ENCODE results near the gene FHOD3.

The FHOD3 gene

DNA sequence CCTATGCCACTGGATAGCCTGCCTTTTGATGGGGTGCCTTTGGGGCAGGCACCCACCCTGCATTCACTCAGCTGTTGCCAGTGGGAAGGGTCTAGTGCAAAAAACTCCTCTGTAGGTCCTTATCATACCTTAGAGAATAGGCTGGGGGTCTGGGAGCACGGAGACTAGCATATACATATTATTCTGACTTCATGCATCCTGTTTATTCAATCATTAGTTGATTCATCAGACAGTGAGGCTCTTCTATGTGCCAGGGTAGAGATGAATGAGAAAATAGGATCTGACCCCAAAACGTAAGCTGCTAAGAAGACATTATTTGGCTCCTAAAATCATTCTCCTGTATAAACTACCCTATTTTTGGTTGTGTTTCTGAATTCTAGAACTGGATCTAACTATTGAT lies 378.0 kb downstream of the FHOD3 start:
- DNase-seq (ENCODE audit: insufficient read length, low spot score) (no peak), FAIRE-seq (no peak)
- TF ChIP-seq, protein P1, sequence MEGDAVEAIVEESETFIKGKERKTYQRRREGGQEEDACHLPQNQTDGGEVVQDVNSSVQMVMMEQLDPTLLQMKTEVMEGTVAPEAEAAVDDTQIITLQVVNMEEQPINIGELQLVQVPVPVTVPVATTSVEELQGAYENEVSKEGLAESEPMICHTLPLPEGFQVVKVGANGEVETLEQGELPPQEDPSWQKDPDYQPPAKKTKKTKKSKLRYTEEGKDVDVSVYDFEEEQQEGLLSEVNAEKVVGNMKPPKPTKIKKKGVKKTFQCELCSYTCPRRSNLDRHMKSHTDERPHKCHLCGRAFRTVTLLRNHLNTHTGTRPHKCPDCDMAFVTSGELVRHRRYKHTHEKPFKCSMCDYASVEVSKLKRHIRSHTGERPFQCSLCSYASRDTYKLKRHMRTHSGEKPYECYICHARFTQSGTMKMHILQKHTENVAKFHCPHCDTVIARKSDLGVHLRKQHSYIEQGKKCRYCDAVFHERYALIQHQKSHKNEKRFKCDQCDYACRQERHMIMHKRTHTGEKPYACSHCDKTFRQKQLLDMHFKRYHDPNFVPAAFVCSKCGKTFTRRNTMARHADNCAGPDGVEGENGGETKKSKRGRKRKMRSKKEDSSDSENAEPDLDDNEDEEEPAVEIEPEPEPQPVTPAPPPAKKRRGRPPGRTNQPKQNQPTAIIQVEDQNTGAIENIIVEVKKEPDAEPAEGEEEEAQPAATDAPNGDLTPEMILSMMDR (IDR thresholded peaks at IDR 0.05; ENCODE audit: insufficient read depth, missing control alignments): no peak

DNA sequence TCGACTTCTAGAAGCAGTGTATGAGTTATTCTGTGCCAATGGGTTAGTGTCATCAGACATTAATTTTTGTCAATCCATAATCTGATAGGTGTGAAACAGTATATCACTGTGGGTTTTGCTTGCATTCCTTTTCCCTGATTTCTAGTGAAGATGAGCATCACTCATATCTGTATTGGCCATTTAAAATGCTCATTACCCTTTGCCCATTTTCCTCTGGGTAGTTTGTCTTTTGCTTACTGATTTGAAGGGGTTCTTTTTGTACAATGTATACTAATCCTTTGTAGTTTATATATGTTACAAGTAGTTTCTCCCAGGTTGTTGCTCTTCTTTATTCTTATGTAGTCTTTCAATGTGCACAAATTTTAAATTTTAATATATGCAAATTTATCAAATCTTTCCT lies 379.1 kb downstream of the FHOD3 start:
- peak; percentile 64 for FAIRE-seq

DNA sequence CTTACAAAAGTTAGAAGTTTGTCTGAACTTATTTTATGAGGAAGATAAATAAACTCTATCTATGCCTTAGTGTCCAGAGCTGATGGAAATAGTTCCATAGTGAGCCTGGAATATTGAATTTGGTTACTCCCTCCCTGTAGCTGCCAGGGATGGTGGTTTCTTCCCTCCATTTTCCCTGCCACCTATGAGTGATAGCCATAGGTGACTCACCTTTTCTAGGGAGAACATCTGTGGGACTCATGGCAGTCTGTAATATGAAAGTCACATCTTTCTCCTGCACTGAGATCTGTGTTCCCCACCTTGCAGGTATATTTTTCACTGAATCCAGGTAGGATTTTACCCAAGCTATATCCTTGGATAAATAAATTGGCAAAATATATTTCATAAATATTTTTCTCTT lies 382.5 kb downstream of the FHOD3 start:
- peak; percentile 38 for FAIRE-seq
- TF ChIP-seq, protein P1 (IDR thresholded peaks at IDR 0.05; ENCODE audit: insufficient read depth, missing control alignments): no peak
- DNase-seq (ENCODE audit: insufficient read length, low spot score): no peak

More for the DNA sequence above, 379.1 kb downstream of the FHOD3 start:
- DNase-seq (ENCODE audit: insufficient read length, low spot score): no peak
- TF ChIP-seq, protein P1 (IDR thresholded peaks at IDR 0.05; ENCODE audit: insufficient read depth, missing control alignments): no peak

DNA sequence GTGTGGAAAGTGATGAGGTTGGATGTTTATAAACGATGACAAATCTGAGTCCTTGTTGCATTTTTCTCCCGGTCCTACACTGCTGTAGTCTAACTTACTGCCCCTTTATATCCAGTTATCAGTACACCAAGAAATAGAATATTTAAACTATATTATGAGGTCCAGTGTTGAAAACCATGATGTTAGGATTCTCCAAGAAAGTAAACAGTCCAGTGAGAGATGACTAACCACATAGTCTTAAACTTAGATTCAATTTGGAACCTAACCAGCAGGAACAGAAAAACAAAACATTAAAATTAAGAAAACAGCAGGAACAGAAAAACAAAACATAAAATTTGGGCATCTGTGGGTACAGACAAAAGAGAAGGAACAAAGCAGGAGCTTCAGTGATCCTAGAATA lies 388.1 kb downstream of the FHOD3 start:
- FAIRE-seq (no peak), DNase-seq (ENCODE audit: insufficient read length, low spot score) (no peak)

DNA sequence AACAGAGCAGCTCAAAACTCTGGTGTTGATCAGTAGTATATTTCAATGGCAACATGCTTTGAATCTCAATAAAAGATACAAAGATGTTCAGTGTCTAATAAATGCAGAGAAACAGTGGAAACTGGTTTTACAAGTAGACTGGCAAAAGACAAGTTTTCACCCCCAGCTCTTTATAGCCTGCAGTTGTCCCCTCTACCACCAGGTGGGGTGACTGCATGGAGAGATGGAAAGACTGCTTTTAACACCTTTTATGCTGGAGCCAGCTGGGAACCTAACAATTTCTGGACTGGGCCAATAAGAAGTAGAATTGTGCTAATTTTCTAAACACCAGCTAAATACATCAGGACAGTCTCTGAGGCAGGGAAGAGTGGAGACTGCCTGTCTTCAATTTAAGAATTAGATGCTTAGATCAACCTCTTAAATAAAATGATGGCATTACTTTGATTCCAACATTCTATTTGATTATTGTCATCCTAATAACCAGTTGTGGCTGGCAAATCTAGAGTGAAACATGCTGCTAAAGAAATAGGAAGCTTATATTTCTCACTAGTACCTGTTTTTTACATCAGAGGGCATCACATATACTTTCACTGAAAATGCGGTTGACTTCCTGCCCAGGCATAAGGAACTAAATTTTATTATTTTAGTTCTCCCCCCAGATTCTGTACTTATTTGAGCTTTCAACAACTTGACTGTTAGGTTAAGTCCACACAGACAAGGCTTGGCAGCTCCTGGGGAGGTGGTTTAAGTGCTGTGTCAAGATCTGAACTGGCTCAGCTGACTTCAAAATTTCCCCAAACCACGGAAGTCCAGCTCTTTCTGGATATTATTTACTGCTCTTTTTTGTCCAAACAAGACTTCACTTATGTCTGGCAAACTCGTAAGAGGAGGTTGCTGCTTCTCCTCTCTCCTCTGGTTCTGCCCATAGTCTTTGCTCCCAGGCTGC lies 390.8 kb downstream of the FHOD3 start:
- TF ChIP-seq, protein P1 (IDR thresholded peaks at IDR 0.05; ENCODE audit: insufficient read depth, missing control alignments): peak; percentile 79
- no peak for DNase-seq (ENCODE audit: insufficient read length, low spot score)
- FAIRE-seq: peak; percentile 92

More for the DNA sequence above, 388.1 kb downstream of the FHOD3 start:
- TF ChIP-seq, protein P1 (IDR thresholded peaks at IDR 0.05; ENCODE audit: insufficient read depth, missing control alignments): no peak

DNA sequence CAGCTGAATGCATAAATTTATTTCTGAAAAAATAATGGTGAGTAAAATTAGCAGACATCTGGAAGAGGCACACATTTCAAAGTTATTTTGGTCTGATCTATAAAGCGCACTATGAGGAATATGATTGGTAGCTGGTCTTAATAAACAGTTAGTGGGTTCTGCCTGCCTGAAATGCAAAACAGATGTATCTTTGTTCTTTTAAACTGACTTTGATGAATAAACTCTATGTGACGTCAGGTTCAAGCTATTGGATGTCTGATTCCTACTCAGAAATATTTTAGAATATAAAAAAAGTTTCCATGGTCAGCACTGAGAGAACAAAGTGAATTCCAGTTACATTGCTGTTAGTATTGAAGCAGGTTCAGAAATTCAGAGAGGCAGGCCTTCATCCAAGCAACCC lies 394.9 kb downstream of the FHOD3 start:
- FAIRE-seq (no peak), DNase-seq (ENCODE audit: insufficient read length, low spot score) (no peak)
- TF ChIP-seq, protein P1 (IDR thresholded peaks at IDR 0.05; ENCODE audit: insufficient read depth, missing control alignments): no peak

DNA sequence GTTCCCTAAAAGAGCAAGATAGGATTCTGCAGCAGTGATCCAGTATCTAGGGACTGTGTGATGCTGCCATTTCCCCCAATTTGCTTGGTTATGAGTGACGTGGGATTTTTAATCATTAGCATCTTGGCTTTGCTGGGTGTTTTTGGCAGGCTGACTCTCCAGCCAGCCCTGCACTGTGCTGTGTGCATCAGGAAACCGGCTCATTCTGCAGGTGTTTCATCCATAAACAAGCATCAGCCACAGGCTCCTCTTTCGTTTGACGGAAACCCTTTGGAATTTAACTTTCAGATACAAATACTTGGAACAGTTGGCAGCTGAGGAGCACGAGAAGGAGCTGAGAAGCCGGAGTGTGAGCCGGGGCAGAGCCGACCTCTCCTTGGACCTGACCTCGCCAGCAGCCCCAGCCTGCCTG lies 395.4 kb downstream of the FHOD3 start:
- TF ChIP-seq, protein P1 (IDR thresholded peaks at IDR 0.05; ENCODE audit: insufficient read depth, missing control alignments): no peak

More for the DNA sequence above, 395.4 kb downstream of the FHOD3 start:
- DNase-seq (ENCODE audit: insufficient read length, low spot score): no peak
- FAIRE-seq: no peak
